CD4-positive, alpha-beta memory T cell (primary cell): ENCODE results near the gene ACTA2. TPM values are rescaled to one million over a fixed set of nuclear protein-coding genes. Genes with fewer than 3 reads are reported as not detected.

Source experiments
- CTCF ChIA-PET: fragments of 350-600 bp; sonication (Branson Sonifier 250); formaldehyde crosslinking; loops from one replicate; lab custom pipeline; 2021; ENCODE audit warnings: inconsistent platforms; ENCODE audit not compliant: partially characterized antibody; lab: Charles Lee
- POLR2A ChIA-PET: fragments of 350-600 bp; sonication (Branson Sonifier 250); formaldehyde crosslinking; loops from one replicate; lab custom pipeline; 2021; ENCODE audit not compliant: partially characterized antibody; lab: Charles Lee
- DNase-seq, 5 donors: peaks; one replicate each; pipeline versions ENCODE4 v3.0.0 to v3.0.0-alpha.2; 2020 to 2022; ENCODE audit warnings: mixed read lengths in 1 of 5
- H3K27ac ChIP-seq: one replicate; pipeline ENCODE4 v1.7.0; 2013; ENCODE audit warnings: low read depth, low read length
- H3K27me3 ChIP-seq: 2 replicates; pipeline ENCODE4 v1.7.0; 2013; ENCODE audit warnings: mild to moderate bottlenecking, low read length, moderate library complexity; ENCODE audit not compliant: insufficient read depth
- H3K36me3 ChIP-seq: 2 replicates; pipeline ENCODE4 v1.7.0; 2013; ENCODE audit warnings: mild to moderate bottlenecking, low read length, moderate library complexity; ENCODE audit not compliant: insufficient read depth
- H3K4me1 ChIP-seq: 2 replicates; pipeline ENCODE4 v1.7.0; 2013; ENCODE audit warnings: mild to moderate bottlenecking, low read length, moderate library complexity; ENCODE audit not compliant: insufficient read depth
- H3K4me3 ChIP-seq, 2 donors: one replicate each; pipeline ENCODE4 v1.7.0; 2013; ENCODE audit warnings: low read length in 2 of 2, mild to moderate bottlenecking in 1 of 2
- H3K9me3 ChIP-seq, 2 donors: one replicate each; pipeline ENCODE4 v1.7.0; 2013; ENCODE audit warnings: low read length in 2 of 2, control low read depth in 1 of 2; ENCODE audit not compliant: control insufficient read depth in 1 of 2
- H3K27ac Mint-ChIP-seq, 7 donors: one replicate each; pipeline ENCODE4 v1.8.0; 2020 to 2021; ENCODE audit warnings: mixed read lengths in 7 of 7, mild to moderate bottlenecking in 6 of 7, inconsistent platforms in 3 of 7, moderate library complexity in 3 of 7
- H3K27me3 Mint-ChIP-seq, 2 donors: one replicate each; pipeline ENCODE4 v1.8.0; 2020 to 2021; ENCODE audit warnings: mixed read lengths in 2 of 2
- H3K36me3 Mint-ChIP-seq, 2 donors: one replicate each; pipeline ENCODE4 v1.8.0; 2020 to 2021; ENCODE audit warnings: mixed read lengths in 2 of 2, inconsistent platforms in 1 of 2, mild to moderate bottlenecking in 1 of 2
- H3K4me1 Mint-ChIP-seq, 4 donors: one replicate each; pipeline ENCODE4 v1.8.0; 2020 to 2021; ENCODE audit warnings: mixed read lengths in 4 of 4, mild to moderate bottlenecking in 1 of 4
- H3K4me3 Mint-ChIP-seq, 8 donors: one replicate each; pipeline ENCODE4 v1.8.0; 2020 to 2021; ENCODE audit warnings: mixed read lengths in 8 of 8, mild to moderate bottlenecking in 7 of 8, moderate library complexity in 6 of 8, inconsistent platforms in 3 of 8
- H3K9me3 Mint-ChIP-seq, 8 donors: one replicate each; pipeline ENCODE4 v1.8.0; 2020 to 2021; ENCODE audit warnings: mixed read lengths in 8 of 8, mild to moderate bottlenecking in 5 of 8, inconsistent platforms in 3 of 8, moderate library complexity in 1 of 8
- intact Hi-C: fragments of 100-400 bp; cut with micrococcal nuclease; formaldehyde crosslinking; loops from one replicate; pipeline ENCODE4 v1.15.1; 2023
- polyA plus RNA-seq, 2 donors: library from polyadenylated mRNA; unstranded; fragments of 300-500 nt; fragmentation: Illumina TruSeq; gene quantifications; one replicate each; pipeline ENCODE4 v1.2.3, GENCODE V29; 2021
- total RNA-seq, 2 experiments: library from RNA; stranded (reverse); gene quantifications; one replicate each; pipeline ENCODE4 v1.2.3, GENCODE V29; 2021

Gene ACTA2
- total and polyA plus RNA-seq, 4 experiments from 2014 or later: 9.1 to 13.2 (median 11.5) TPM

GRCh38 chr10:88913788-88914187, 38.8 kb downstream of the ACTA2 start:
- peaks cover 18% of the 10 kb centered on the region for H3K36me3 ChIP-seq
- CTCF ChIA-PET: no interaction called here

GRCh38 chr10:88913127-88913526, 39.4 kb downstream of the ACTA2 start:
- peaks cover 0 to 3% (median under 1%) of the 10 kb centered on the region in 4 donors for H3K4me1 Mint-ChIP-seq
- POLR2A ChIA-PET: no interaction called here
- intact Hi-C loops: no loop called here
- peak overlapping the region in 2 of 7 donors; percentile 26 to 46 for H3K27ac Mint-ChIP-seq
- Histone ChIP-seq H3K36me3 (peaks cover 18% of the 10 kb centered on the region), H3K9me3 (no peaks in the 10 kb centered on the region), H3K4me1 (no peaks in the 10 kb centered on the region), H3K4me3 (no peak overlapping the region), H3K27me3 (no peaks in the 10 kb centered on the region), H3K27ac (no peak overlapping the region)
- H3K27me3 Mint-ChIP-seq: no peaks in the 10 kb centered on the region
- H3K4me3 Mint-ChIP-seq: no peak overlapping the region
- peaks cover 49 to 73% of the 10 kb centered on the region in 2 donors for H3K36me3 Mint-ChIP-seq
- CTCF ChIA-PET: interaction anchor here (1.3 to 1.8 kb wide), 2 partner anchors 20 to 77 kb away, joined by 4 read pairs; no protein-coding TSS in a partner anchor
- no peaks in the 10 kb centered on the region for H3K9me3 Mint-ChIP-seq
- DNase-seq: no peak

More at GRCh38 chr10:88913788-88914187, 38.8 kb downstream of the ACTA2 start:
- intact Hi-C loops: no loop called here
- Histone ChIP-seq H3K4me1 (no peaks in the 10 kb centered on the region), H3K27me3 (no peaks in the 10 kb centered on the region), H3K9me3 (no peaks in the 10 kb centered on the region), H3K4me3 (no peak overlapping the region), H3K27ac (no peak overlapping the region)
- Mint-ChIP-seq H3K4me1 (peaks cover 0 to 2% (median 0%) of the 10 kb centered on the region in 4 donors), H3K27me3 (no peaks in the 10 kb centered on the region), H3K36me3 (peaks cover 43 to 71% of the 10 kb centered on the region in 2 donors), H3K9me3 (no peaks in the 10 kb centered on the region), H3K27ac (no peak overlapping the region), H3K4me3 (no peak overlapping the region)
- POLR2A ChIA-PET: no interaction called here
- no peak for DNase-seq

GRCh38 chr10:88911851-88912250, 40.7 kb downstream of the ACTA2 start:
- ChIA-PET POLR2A (no interaction called here), CTCF (interaction anchor here (1.8 kb wide), 1 partner anchor 21 kb away, joined by 4 read pairs; no protein-coding TSS in a partner anchor)
- H3K4me1 ChIP-seq: no peaks in the 10 kb centered on the region
- H3K4me3 ChIP-seq: no peak overlapping the region
- H3K27ac ChIP-seq: no peak overlapping the region
- Mint-ChIP-seq H3K36me3 (peaks cover 53 to 72% of the 10 kb centered on the region in 2 donors), H3K9me3 (no peaks in the 10 kb centered on the region), H3K27ac (peak overlapping the region in 1 of 7 donors; percentile 45), H3K27me3 (no peaks in the 10 kb centered on the region), H3K4me1 (peaks cover 0 to 5% (median 3%) of the 10 kb centered on the region in 4 donors), H3K4me3 (no peak overlapping the region)
- H3K36me3 ChIP-seq: peaks cover 25% of the 10 kb centered on the region
- H3K9me3 ChIP-seq: no peaks in the 10 kb centered on the region
- intact Hi-C loops: no loop called here
- no peaks in the 10 kb centered on the region for H3K27me3 ChIP-seq
- DNase-seq: no peak

- H3K36me3 Mint-ChIP-seq: peaks cover 54 to 73% of the 10 kb centered on the region in 2 donors
- H3K27me3 Mint-ChIP-seq: no peaks in the 10 kb centered on the region
- no peaks in the 10 kb centered on the region for H3K27me3 ChIP-seq
- ChIA-PET CTCF (interaction anchor here (1.8 kb wide), 2 partner anchors 22 to 75 kb away, joined by 4 read pairs; no protein-coding TSS in a partner anchor), POLR2A (no interaction called here)
- DNase-seq: no peak
- H3K36me3 ChIP-seq: peaks cover 25% of the 10 kb centered on the region
- H3K4me1 ChIP-seq: no peaks in the 10 kb centered on the region
- H3K9me3 ChIP-seq: no peaks in the 10 kb centered on the region
- no peaks in the 10 kb centered on the region for H3K9me3 Mint-ChIP-seq
- H3K27ac Mint-ChIP-seq: peak overlapping the region in 3 of 7 donors; percentile 6 to 46 (median 14)
- intact Hi-C loops: no loop called here
- H3K27ac ChIP-seq: no peak overlapping the region
- H3K4me1 Mint-ChIP-seq: peaks cover 0 to 5% (median 4%) of the 10 kb centered on the region in 4 donors
- H3K4me3 ChIP-seq: no peak overlapping the region
- no peak overlapping the region for H3K4me3 Mint-ChIP-seq
Observed at GRCh38 chr10:88911116-88911515, 41.5 kb downstream of the ACTA2 start.

- H3K27ac Mint-ChIP-seq: peak overlapping the region in 3 of 7 donors; percentile 14 to 68 (median 23)
Observed at GRCh38 chr10:88908194-88908593, 44.4 kb downstream of the ACTA2 start.

GRCh38 chr10:88906921-88907320, 45.7 kb downstream of the ACTA2 start:
- Mint-ChIP-seq H3K4me3 (no peak overlapping the region), H3K4me1 (peaks cover 0 to 5% (median 3%) of the 10 kb centered on the region in 4 donors), H3K27ac (peak overlapping the region in 2 of 7 donors; percentile 49 to 68), H3K36me3 (peaks cover 49 to 76% of the 10 kb centered on the region in 2 donors), H3K27me3 (no peaks in the 10 kb centered on the region), H3K9me3 (no peaks in the 10 kb centered on the region)
- POLR2A ChIA-PET: interaction anchor here (1.4 kb wide), 1 partner anchor 26 kb away, joined by 3 read pairs; no protein-coding TSS in a partner anchor
- no peaks in the 10 kb centered on the region for H3K9me3 ChIP-seq
- H3K27ac ChIP-seq: no peak overlapping the region
- no peaks in the 10 kb centered on the region for H3K27me3 ChIP-seq
- no peak for DNase-seq
- H3K4me3 ChIP-seq: no peak overlapping the region
- CTCF ChIA-PET: interaction anchor here (1.0 to 2.2 kb wide), 5 partner anchors 10 to 71 kb away, joined by 3 to 6 read pairs (median 4); no protein-coding TSS in a partner anchor
- peaks cover 30% of the 10 kb centered on the region for H3K36me3 ChIP-seq
- no peaks in the 10 kb centered on the region for H3K4me1 ChIP-seq
- intact Hi-C loops: no loop called here

More at GRCh38 chr10:88908194-88908593, 44.4 kb downstream of the ACTA2 start:
- CTCF ChIA-PET: interaction anchor here (1.7 to 2.2 kb wide), 3 partner anchors 11 to 72 kb away, joined by 4 to 7 read pairs (median 6); no protein-coding TSS in a partner anchor
- DNase-seq: no peak
- Histone ChIP-seq H3K36me3 (peaks cover 31% of the 10 kb centered on the region), H3K4me1 (no peaks in the 10 kb centered on the region), H3K27ac (no peak overlapping the region), H3K4me3 (no peak overlapping the region), H3K9me3 (no peaks in the 10 kb centered on the region), H3K27me3 (no peaks in the 10 kb centered on the region)
- peaks cover 50 to 81% of the 10 kb centered on the region in 2 donors for H3K36me3 Mint-ChIP-seq
- H3K4me3 Mint-ChIP-seq: no peak overlapping the region
- no peaks in the 10 kb centered on the region for H3K27me3 Mint-ChIP-seq
- POLR2A ChIA-PET: interaction anchor here (1.8 kb wide), 1 partner anchor 28 kb away, joined by 4 read pairs; the partner anchor contains the start of gene STAMBPL1
- H3K4me1 Mint-ChIP-seq: peaks cover 0 to 5% (median 3%) of the 10 kb centered on the region in 4 donors
- intact Hi-C loops: no loop called here
- H3K9me3 Mint-ChIP-seq: no peaks in the 10 kb centered on the region

GRCh38 chr10:88903715-88904114, 48.9 kb downstream of the ACTA2 start:
- Histone ChIP-seq H3K4me1 (peaks cover 25% of the 10 kb centered on the region), H3K9me3 (no peaks in the 10 kb centered on the region), H3K27me3 (no peaks in the 10 kb centered on the region), H3K36me3 (peaks cover 25% of the 10 kb centered on the region), H3K4me3 (no peak overlapping the region), H3K27ac (no peak overlapping the region)
- H3K27me3 Mint-ChIP-seq: no peaks in the 10 kb centered on the region
- no peak overlapping the region for H3K27ac Mint-ChIP-seq
- peaks cover 40 to 66% of the 10 kb centered on the region in 2 donors for H3K36me3 Mint-ChIP-seq
- DNase-seq: no peak
- CTCF ChIA-PET: no interaction called here
- POLR2A ChIA-PET: no interaction called here
- intact Hi-C loops: no loop called here
- H3K4me1 Mint-ChIP-seq: peaks cover 19 to 25% (median 21%) of the 10 kb centered on the region in 4 donors
- H3K4me3 Mint-ChIP-seq: no peak overlapping the region
- H3K9me3 Mint-ChIP-seq: no peaks in the 10 kb centered on the region
